OCI-LY3 (cell line): ENCODE measurements around the gene MRPL4.

Source experiments
- H2AFZ ChIP-seq: fragments of 200-600, 300-600 bp; shearing (Covaris generic); 2 replicates; pipeline ENCODE4 v1.6.0; 2014; ENCODE audit warnings: antibody characterized with exemption, low read depth, low read length
- H3K27ac ChIP-seq: fragments of 200-600, 300-600 bp; sonication (generic); 2 replicates; pipeline ENCODE4 v1.5.1; 2014; ENCODE audit warnings: mild to moderate bottlenecking, low read length, moderate library complexity, mixed read lengths
- H3K27me3 ChIP-seq: fragments of 200-600, 300-600 bp; sonication (generic); 2 replicates; pipeline ENCODE4 v1.6.1; 2014; ENCODE audit warnings: low read depth, low read length, mixed read lengths
- H3K36me3 ChIP-seq: fragments of 200-600, 300-600 bp; sonication (generic); replicated peaks from 2 replicates; pipeline ENCODE3; 2014; ENCODE audit warnings: low read depth, low read length, mixed read lengths
- H3K4me1 ChIP-seq: fragments of 300-600, 200-600 bp; sonication (generic); 2 replicates; pipeline ENCODE4 v1.6.1; 2014; ENCODE audit warnings: low read length, mixed read lengths
- H3K4me2 ChIP-seq: fragments of 200-600, 300-600 bp; sonication (generic); 2 replicates; pipeline ENCODE4 v1.6.1; 2014; ENCODE audit warnings: low read length, mixed read lengths
- H3K4me3 ChIP-seq: fragments of 300-600, 200-600 bp; sonication (generic); 2 replicates; pipeline ENCODE4 v1.5.1; 2014; ENCODE audit warnings: antibody characterized with exemption, mild to moderate bottlenecking, low read length, moderate library complexity
- H3K79me2 ChIP-seq: fragments of 300-600, 200-600 bp; shearing (Covaris generic); 2 replicates; pipeline ENCODE4 v1.6.1; 2014; ENCODE audit warnings: mild to moderate bottlenecking, low read length, mixed read lengths
- H3K9ac ChIP-seq: fragments of 300-600, 200-600 bp; shearing (Covaris generic); 2 replicates; pipeline ENCODE4 v1.6.0; 2014; ENCODE audit warnings: mild to moderate bottlenecking, low read length, moderate library complexity
- H3K9me3 ChIP-seq: fragments of 200-600, 300-600 bp; shearing (Covaris generic); 2 replicates; pipeline ENCODE4 v1.6.1; 2014; ENCODE audit warnings: low read length, mixed read lengths; ENCODE audit not compliant: insufficient read depth
- H4K20me1 ChIP-seq: fragments of 200-600, 300-600 bp; sonication (generic); 2 replicates; pipeline ENCODE4 v1.6.1; 2016; ENCODE audit warnings: low read length, mixed read lengths; ENCODE audit not compliant: insufficient read depth
- EZH2phosphoT487 ChIP-seq: fragments of 200-600 bp; shearing (Covaris generic); IDR thresholded peaks from 2 replicates; pipeline ENCODE4 v1.6.1; 2018; ENCODE audit warnings: antibody characterized with exemption, mixed run types, low read depth
- TF ChIP-seq, protein P1 (sequence below): fragments of 200-600, 300-600 bp; sonication (generic); IDR thresholded peaks from 2 replicates; pipeline ENCODE4 v1.5.1; 2014; ENCODE audit warnings: antibody characterized with exemption, low read length, low read depth

Gene MRPL4

DNA sequence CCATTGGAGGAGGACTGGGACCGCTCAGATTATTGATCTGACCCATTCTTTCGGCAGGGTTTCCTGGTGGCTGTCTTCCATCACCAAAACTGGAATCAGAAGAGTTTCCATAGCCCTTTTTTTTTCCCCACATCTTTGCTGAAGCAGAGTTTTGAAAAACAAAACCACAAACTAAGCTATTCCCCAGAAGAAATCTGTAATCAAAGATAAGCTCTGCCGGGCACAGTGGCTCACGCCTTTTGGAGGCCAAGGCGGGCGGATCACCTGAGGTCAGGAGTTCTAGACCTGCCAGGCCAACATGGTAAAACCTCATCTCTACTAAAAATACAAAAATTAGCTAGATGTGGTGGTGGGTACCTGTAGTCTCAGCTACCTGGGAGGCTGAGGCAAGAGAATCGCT lies 14.7 kb downstream of the MRPL4 start:
- H4K20me1 ChIP-seq, result no peaks in the 10 kb centered on the region
- H3K4me3 ChIP-seq, result no peak overlapping the region
- no peak overlapping the region for H3K9ac ChIP-seq
- peaks cover 22% of the 10 kb centered on the region for H3K79me2 ChIP-seq
- H3K4me2 ChIP-seq, result no peak overlapping the region
- H3K36me3 ChIP-seq, result peaks cover under 1% of the 10 kb centered on the region
- TF ChIP-seq EZH2phosphoT487, result no peak
- TF ChIP-seq, protein P1, sequence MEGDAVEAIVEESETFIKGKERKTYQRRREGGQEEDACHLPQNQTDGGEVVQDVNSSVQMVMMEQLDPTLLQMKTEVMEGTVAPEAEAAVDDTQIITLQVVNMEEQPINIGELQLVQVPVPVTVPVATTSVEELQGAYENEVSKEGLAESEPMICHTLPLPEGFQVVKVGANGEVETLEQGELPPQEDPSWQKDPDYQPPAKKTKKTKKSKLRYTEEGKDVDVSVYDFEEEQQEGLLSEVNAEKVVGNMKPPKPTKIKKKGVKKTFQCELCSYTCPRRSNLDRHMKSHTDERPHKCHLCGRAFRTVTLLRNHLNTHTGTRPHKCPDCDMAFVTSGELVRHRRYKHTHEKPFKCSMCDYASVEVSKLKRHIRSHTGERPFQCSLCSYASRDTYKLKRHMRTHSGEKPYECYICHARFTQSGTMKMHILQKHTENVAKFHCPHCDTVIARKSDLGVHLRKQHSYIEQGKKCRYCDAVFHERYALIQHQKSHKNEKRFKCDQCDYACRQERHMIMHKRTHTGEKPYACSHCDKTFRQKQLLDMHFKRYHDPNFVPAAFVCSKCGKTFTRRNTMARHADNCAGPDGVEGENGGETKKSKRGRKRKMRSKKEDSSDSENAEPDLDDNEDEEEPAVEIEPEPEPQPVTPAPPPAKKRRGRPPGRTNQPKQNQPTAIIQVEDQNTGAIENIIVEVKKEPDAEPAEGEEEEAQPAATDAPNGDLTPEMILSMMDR, result no peak
- H3K9me3 ChIP-seq, result no peaks in the 10 kb centered on the region
- H3K27ac ChIP-seq, result no peak overlapping the region
- H3K27me3 ChIP-seq, result no peaks in the 10 kb centered on the region
- H3K4me1 ChIP-seq, result peaks cover 6% of the 10 kb centered on the region; the same call in 1 of the 2 replicates
- H2AFZ ChIP-seq, result no peak overlapping the region

GRCh38 chr19:10268071-10268470 lies 16.1 kb downstream of the MRPL4 start:
- Histone ChIP-seq H3K4me1 (peaks cover 11% of the 10 kb centered on the region), H3K36me3 (peaks cover 13% of the 10 kb centered on the region), H3K9me3 (no peaks in the 10 kb centered on the region), H4K20me1 (peaks cover 5% of the 10 kb centered on the region), H3K79me2 (peaks cover 36% of the 10 kb centered on the region), H3K27ac (no peak overlapping the region), H2AFZ (no peak overlapping the region), H3K4me2 (no peak overlapping the region), H3K9ac (no peak overlapping the region), H3K4me3 (no peak overlapping the region), H3K27me3 (no peaks in the 10 kb centered on the region)
- no peak for TF ChIP-seq EZH2phosphoT487
- TF ChIP-seq, protein P1, result no peak

- Histone ChIP-seq H3K4me3 (peak overlapping the region; percentile 82), H3K36me3 (peaks cover 19% of the 10 kb centered on the region), H3K27me3 (no peaks in the 10 kb centered on the region), H3K79me2 (peaks cover 51% of the 10 kb centered on the region), H3K4me2 (peak overlapping the region; percentile 98), H4K20me1 (peaks cover 18% of the 10 kb centered on the region), H2AFZ (peak overlapping the region; percentile 59; the same call in 1 of the 2 replicates), H3K4me1 (peaks cover 23% of the 10 kb centered on the region), H3K9me3 (no peaks in the 10 kb centered on the region), H3K9ac (peak overlapping the region; percentile 95), H3K27ac (peak overlapping the region; percentile 93)
- TF ChIP-seq, protein P1, result peak; percentile 97
- no peak for TF ChIP-seq EZH2phosphoT487
Observed at GRCh38 chr19:10269333-10270179, 17.5 kb downstream of the MRPL4 start.

DNA sequence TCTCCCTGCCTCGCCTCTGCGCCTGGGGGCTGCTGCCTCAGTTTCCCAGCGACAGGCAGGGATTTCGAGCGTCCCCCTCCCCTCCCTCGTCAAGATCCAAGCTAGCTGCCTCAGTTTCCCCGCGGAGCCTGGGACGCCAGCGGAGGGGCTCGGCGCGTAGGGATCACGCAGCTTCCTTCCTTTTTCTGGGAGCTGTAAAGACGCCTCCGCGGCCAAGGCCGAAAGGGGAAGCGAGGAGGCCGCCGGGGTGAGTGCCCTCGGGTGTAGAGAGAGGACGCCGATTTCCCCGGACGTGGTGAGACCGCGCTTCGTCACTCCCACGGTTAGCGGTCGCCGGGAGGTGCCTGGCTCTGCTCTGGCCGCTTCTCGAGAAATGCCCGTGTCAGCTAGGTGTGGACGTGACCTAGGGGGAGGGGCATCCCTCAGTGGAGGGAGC lies 18.2 kb downstream of the MRPL4 start:
- H3K79me2 ChIP-seq, result peaks cover 57% of the 10 kb centered on the region
- no peaks in the 10 kb centered on the region for H3K9me3 ChIP-seq
- H2AFZ ChIP-seq, result peak overlapping the region; percentile 59; the same call in 1 of the 2 replicates
- H4K20me1 ChIP-seq, result peaks cover 24% of the 10 kb centered on the region
- peak overlapping the region; percentile 93 for H3K27ac ChIP-seq
- H3K9ac ChIP-seq, result peak overlapping the region; percentile 95
- peak overlapping the region; percentile 98 for H3K4me2 ChIP-seq
- peaks cover 25% of the 10 kb centered on the region for H3K36me3 ChIP-seq
- H3K4me3 ChIP-seq, result peak overlapping the region; percentile 82
- no peaks in the 10 kb centered on the region for H3K27me3 ChIP-seq
- TF ChIP-seq EZH2phosphoT487, result no peak
- TF ChIP-seq, protein P1, result no peak
- peaks cover 30% of the 10 kb centered on the region for H3K4me1 ChIP-seq
